Gastroesophageal sphincter (tissue), 3 donors: ENCODE measurements around the gene TMEM125.

ENCODE experiments used
- EP300 ChIP-seq: sonication (generic); formaldehyde crosslinking; IDR thresholded peaks from one replicate; pipeline ENCODE4 v1.6.1; 2017; ENCODE audit warnings: antibody characterized with exemption, mild to moderate bottlenecking
- POLR2A ChIP-seq, 2 donors: fragments of 450-650 bp; IDR thresholded peaks; one replicate each; pipeline ENCODE4 v1.6.1; 2017; ENCODE audit warnings: antibody characterized with exemption in 2 of 2, mild to moderate bottlenecking in 2 of 2, moderate library complexity in 1 of 2
- TF ChIP-seq, protein P1 (sequence below), 4 experiments: fragments of 200-600 bp in 2 of 4; fragments of 450-650 bp in 2 of 4; sonication (generic) in 1 of 4; IDR thresholded peaks; one replicate each; pipeline ENCODE4 v1.5.1; 2017 to 2019; ENCODE audit warnings: antibody characterized with exemption in 4 of 4, mild to moderate bottlenecking in 2 of 4, moderate library complexity in 2 of 4

DNA sequence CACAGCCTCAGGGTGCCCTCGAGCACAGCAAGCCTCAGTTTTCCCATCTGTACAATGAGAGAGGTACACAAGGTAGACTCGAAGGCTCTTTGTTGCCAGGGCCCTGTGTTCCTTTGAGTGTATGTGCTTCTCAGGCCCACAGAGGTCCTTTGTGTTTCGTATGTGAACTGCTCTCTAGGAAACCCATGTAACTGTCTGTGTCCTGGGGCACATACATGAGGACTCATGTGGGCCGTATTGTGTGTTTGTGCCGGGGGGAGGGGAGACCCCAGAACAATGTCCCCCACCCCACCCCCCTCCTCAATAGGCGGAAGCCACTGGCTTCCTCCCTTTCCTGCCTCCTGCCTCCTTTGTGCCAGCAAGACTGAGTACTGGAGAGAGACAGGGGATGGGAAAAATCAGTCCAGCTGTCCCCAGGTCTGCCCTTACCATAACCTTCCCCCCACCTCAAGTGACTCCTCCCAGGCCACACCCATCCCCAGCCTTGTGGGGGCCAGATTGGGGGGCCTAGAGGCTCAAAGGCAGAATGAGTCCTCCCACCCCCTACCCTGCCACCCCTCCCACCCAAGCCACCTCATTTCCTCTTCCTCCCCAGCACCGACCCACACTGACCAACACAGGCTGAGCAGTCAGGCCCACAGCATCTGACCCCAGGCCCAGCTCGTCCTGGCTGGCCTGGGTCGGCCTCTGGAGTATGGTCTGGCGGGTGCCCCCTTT is 30.8 kb downstream of the TMEM125 start, which contains the start of gene TIE1:
- TF ChIP-seq EP300: no peak
- TF ChIP-seq, protein P1, sequence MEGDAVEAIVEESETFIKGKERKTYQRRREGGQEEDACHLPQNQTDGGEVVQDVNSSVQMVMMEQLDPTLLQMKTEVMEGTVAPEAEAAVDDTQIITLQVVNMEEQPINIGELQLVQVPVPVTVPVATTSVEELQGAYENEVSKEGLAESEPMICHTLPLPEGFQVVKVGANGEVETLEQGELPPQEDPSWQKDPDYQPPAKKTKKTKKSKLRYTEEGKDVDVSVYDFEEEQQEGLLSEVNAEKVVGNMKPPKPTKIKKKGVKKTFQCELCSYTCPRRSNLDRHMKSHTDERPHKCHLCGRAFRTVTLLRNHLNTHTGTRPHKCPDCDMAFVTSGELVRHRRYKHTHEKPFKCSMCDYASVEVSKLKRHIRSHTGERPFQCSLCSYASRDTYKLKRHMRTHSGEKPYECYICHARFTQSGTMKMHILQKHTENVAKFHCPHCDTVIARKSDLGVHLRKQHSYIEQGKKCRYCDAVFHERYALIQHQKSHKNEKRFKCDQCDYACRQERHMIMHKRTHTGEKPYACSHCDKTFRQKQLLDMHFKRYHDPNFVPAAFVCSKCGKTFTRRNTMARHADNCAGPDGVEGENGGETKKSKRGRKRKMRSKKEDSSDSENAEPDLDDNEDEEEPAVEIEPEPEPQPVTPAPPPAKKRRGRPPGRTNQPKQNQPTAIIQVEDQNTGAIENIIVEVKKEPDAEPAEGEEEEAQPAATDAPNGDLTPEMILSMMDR (IDR thresholded peaks at IDR 0.05): no peak
- TF ChIP-seq POLR2A (IDR thresholded peaks at IDR 0.05): no peak
